ENCODE results near the gene NFYC.

DNA sequence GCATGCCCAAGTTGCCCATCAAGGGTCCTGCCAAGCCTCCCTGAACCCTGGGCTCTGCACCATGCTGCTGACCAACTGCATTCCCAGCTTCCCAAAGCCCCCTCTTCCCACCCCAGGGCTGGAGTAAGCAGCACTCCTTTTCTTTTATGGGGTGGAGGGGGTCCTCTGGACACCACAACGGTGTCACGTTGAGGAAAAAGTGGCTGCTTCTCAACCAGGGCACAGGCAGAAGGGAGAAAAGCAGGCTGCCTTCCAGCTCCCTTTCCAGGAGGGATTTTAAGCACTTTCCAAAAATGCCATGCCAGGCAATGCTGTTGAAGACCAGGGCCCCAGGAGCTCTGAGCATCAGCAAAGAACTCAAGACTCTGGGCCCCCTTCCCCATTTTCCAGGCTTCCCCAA is 26.7 kb upstream of the NFYC start:
- TF ChIP-seq, protein P1, sequence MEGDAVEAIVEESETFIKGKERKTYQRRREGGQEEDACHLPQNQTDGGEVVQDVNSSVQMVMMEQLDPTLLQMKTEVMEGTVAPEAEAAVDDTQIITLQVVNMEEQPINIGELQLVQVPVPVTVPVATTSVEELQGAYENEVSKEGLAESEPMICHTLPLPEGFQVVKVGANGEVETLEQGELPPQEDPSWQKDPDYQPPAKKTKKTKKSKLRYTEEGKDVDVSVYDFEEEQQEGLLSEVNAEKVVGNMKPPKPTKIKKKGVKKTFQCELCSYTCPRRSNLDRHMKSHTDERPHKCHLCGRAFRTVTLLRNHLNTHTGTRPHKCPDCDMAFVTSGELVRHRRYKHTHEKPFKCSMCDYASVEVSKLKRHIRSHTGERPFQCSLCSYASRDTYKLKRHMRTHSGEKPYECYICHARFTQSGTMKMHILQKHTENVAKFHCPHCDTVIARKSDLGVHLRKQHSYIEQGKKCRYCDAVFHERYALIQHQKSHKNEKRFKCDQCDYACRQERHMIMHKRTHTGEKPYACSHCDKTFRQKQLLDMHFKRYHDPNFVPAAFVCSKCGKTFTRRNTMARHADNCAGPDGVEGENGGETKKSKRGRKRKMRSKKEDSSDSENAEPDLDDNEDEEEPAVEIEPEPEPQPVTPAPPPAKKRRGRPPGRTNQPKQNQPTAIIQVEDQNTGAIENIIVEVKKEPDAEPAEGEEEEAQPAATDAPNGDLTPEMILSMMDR (IDR thresholded peaks at IDR 0.05; ENCODE audit: borderline replicate concordance, extremely low read depth, low read length, poor library complexity, severe bottlenecking): no peak
- TF ChIP-seq EZH2 (IDR thresholded peaks at IDR 0.05; ENCODE audit: borderline replicate concordance, low read depth, low read length, severe bottlenecking): no peak

Measured in DND-41 (cell line).